Endothelial cell of umbilical vein (primary cell): ENCODE measurements around the gene PRKG1. TPM values are rescaled to one million over a fixed set of nuclear protein-coding genes. Genes with fewer than 3 reads are reported as not detected.

ENCODE experiments used
- BruUV-seq: library from RNA; stranded (reverse); fragments of 400-500 nt; replicated peaks from 2 replicates; lab custom pipeline; 2021; lab: Mats Ljungman, UMichigan
- CTCF ChIA-PET: fragments of 300-600, 350-600 bp; sonication (Branson Sonifier 250); formaldehyde crosslinking; loops from one replicate; lab custom pipeline; 2021; ENCODE audit warnings: antibody characterized with exemption, inconsistent platforms; lab: Charles Lee
- POLR2A ChIA-PET: fragments of 300-600, 350-600 bp; sonication (Branson Sonifier 250); formaldehyde crosslinking; loops from one replicate; lab custom pipeline; 2021; ENCODE audit warnings: antibody characterized with exemption, inconsistent platforms; lab: Charles Lee
- DNase-seq: peaks from one replicate; pipeline ENCODE4 v3.0.0-alpha.2; 2011; ENCODE audit warnings: low read depth, low spot score
- FAIRE-seq: peaks from 2 replicates; lab custom pipeline; 2011; peaks lifted over from hg19 to GRCh38; lab: Jason Lieb, UNC
- H2AFZ ChIP-seq: 2 replicates; pipeline ENCODE4 v1.6.0; 2012; ENCODE audit warnings: low read depth, low read length, control low read depth, inconsistent platforms
- H3K27ac ChIP-seq: 2 replicates; pipeline ENCODE4 v1.5.1; 2011; ENCODE audit warnings: low read depth, mild to moderate bottlenecking, control low read depth, low read length, moderate library complexity; ENCODE audit not compliant: insufficient read depth
- H3K27me3 ChIP-seq, 2 experiments: 2 replicates each; pipeline versions ENCODE4 v1.6.0 to v1.6.1; 2011; ENCODE audit warnings: low read length in 2 of 2, mixed read lengths in 1 of 2; ENCODE audit not compliant: control insufficient read depth in 2 of 2, insufficient read depth in 2 of 2
- H3K36me3 ChIP-seq, 2 experiments: 2 replicates in 1 of 2; 3 replicates in 1 of 2; pipeline ENCODE4 v1.5.1; 2011; ENCODE audit warnings: low read length in 2 of 2, mild to moderate bottlenecking in 1 of 2, moderate library complexity in 1 of 2; ENCODE audit not compliant: control insufficient read depth in 2 of 2, insufficient read depth in 2 of 2; ENCODE audit errors: extremely low read depth in 1 of 2
- H3K4me1 ChIP-seq: 3 replicates; pipeline ENCODE4 v1.5.1; 2011; ENCODE audit warnings: mild to moderate bottlenecking, low read length; ENCODE audit not compliant: control insufficient read depth, insufficient read depth; ENCODE audit errors: extremely low read depth
- H3K4me2 ChIP-seq: 2 replicates; pipeline ENCODE4 v1.6.1; 2011; ENCODE audit warnings: low read length, control low read depth, mixed read lengths; ENCODE audit not compliant: insufficient read depth
- H3K4me3 ChIP-seq, 3 experiments: fragments of 200-600 bp in 1 of 3; sonication (generic), shearing (Covaris generic) in 1 of 3; replicated peaks in 1 of 3; 2 replicates each; pipeline ENCODE4 v1.5.1; 2011 to 2016; ENCODE audit warnings: control low read depth in 3 of 3, low read length in 3 of 3, mild to moderate bottlenecking in 2 of 3, inconsistent platforms in 1 of 3, low read depth in 1 of 3, moderate library complexity in 1 of 3; ENCODE audit not compliant: insufficient read depth in 1 of 3
- H3K79me2 ChIP-seq: 2 replicates; pipeline ENCODE4 v1.6.0; 2012; ENCODE audit warnings: low read length, inconsistent platforms; ENCODE audit not compliant: control insufficient read depth, insufficient read depth
- H3K9ac ChIP-seq: replicated peaks from 2 replicates; pipeline ENCODE3; 2011; ENCODE audit warnings: low read length, control low read depth; ENCODE audit not compliant: insufficient read depth; ENCODE audit errors: extremely low read depth
- H3K9me1 ChIP-seq: replicated peaks from 3 replicates; pipeline ENCODE4 v1.6.0; 2011; ENCODE audit warnings: mild to moderate bottlenecking, low read length; ENCODE audit not compliant: control insufficient read depth, insufficient read depth; ENCODE audit errors: extremely low read depth
- H3K9me3 ChIP-seq: replicated peaks from 2 replicates; pipeline ENCODE4 v1.5.1; 2012; ENCODE audit warnings: low read length, inconsistent platforms; ENCODE audit not compliant: control insufficient read depth, insufficient read depth
- H4K20me1 ChIP-seq: replicated peaks from 2 replicates; pipeline ENCODE3; 2011; ENCODE audit warnings: mild to moderate bottlenecking, low read length; ENCODE audit not compliant: control insufficient read depth, insufficient read depth; ENCODE audit errors: extremely low read depth
- GATA2 ChIP-seq: IDR thresholded peaks from 2 replicates; pipeline ENCODE4 v1.7.0; 2011; ENCODE audit warnings: low read depth, mild to moderate bottlenecking, moderate library complexity, mixed read lengths, low read length; ENCODE audit not compliant: insufficient read length, insufficient read depth
- JUN ChIP-seq: IDR thresholded peaks from 2 replicates; pipeline ENCODE4 v1.6.1; 2011; ENCODE audit warnings: borderline replicate concordance, low read depth; ENCODE audit not compliant: insufficient read length, insufficient read depth
- dilution Hi-C: fragments of 300-500 bp; cut with MboI; formaldehyde crosslinking; loops from one replicate; pipeline ENCODE4 v1.15.0; 2019; ENCODE audit warnings: low sequenced_read_pairs; ENCODE audit not compliant: extremely low pct_ligation_motif_present
- intact Hi-C: fragments of 100-400 bp; cut with micrococcal nuclease; formaldehyde crosslinking; loops from one replicate; pipeline ENCODE4 v1.10.0; 2022
- polyA plus RNA-seq, 4 experiments: library from polyadenylated mRNA; depleted of rRNA in 3 of 4; stranded (reverse) in 3 of 4; unstranded in 1 of 4; fragments of >200 nt; gene quantifications; 2 replicates each; pipeline versions ENCODE4 v1.2.1 to v1.2.3, GENCODE V29; 2011 to 2012; ENCODE audit warnings: missing spikeins in 1 of 4
- total RNA-seq: library from RNA; stranded (reverse); gene quantifications from 2 replicates; pipeline ENCODE4 v1.2.3, GENCODE V29; 2021

PRKG1 gene
- total and polyA plus RNA-seq, 2 donors (not counting 3 experiments of a cell fraction or from before 2014, with no cell fraction given) = 0.01 to 0.18 TPM

- no peak for TF ChIP-seq GATA2
- FAIRE-seq (no peak), DNase-seq (no peak)
- POLR2A ChIA-PET = no interaction called here
- H3K36me3 ChIP-seq = no peaks in the 10 kb centered on the region
- no peaks in the 10 kb centered on the region for H3K9me3 ChIP-seq
- intact Hi-C loops (no loop called here), dilution Hi-C loops (no loop called here)
- CTCF ChIA-PET = no interaction called here
- no peak overlapping the region for H3K27ac ChIP-seq
- BruUV-seq = no TSS peak
- no peaks in the 10 kb centered on the region for H3K9me1 ChIP-seq
- H3K4me1 ChIP-seq = no peaks in the 10 kb centered on the region
- H3K4me3 ChIP-seq = no peak overlapping the region
- H4K20me1 ChIP-seq = no peaks in the 10 kb centered on the region
- no peaks in the 10 kb centered on the region for H3K27me3 ChIP-seq
- no peak overlapping the region for H2AFZ ChIP-seq
- H3K4me2 ChIP-seq = no peak overlapping the region
- no peak overlapping the region for H3K9ac ChIP-seq
- H3K79me2 ChIP-seq = no peaks in the 10 kb centered on the region
Measured at GRCh38 chr10:51313251-51313650, 239.0 kb downstream of the PRKG1 start.

GRCh38 chr10:51313773-51314478, 239.6 kb downstream of the PRKG1 start:
- TF ChIP-seq JUN = no peak
- Histone ChIP-seq H3K9me3 (no peaks in the 10 kb centered on the region), H3K27me3 (no peaks in the 10 kb centered on the region), H3K4me3 (no peak overlapping the region), H4K20me1 (no peaks in the 10 kb centered on the region), H3K4me1 (no peaks in the 10 kb centered on the region), H3K79me2 (no peaks in the 10 kb centered on the region), H3K36me3 (no peaks in the 10 kb centered on the region), H3K27ac (no peak overlapping the region), H3K9ac (no peak overlapping the region), H3K4me2 (no peak overlapping the region), H2AFZ (no peak overlapping the region), H3K9me1 (no peaks in the 10 kb centered on the region)
- intact Hi-C loops = no loop called here
- no peak for FAIRE-seq
- no TSS peak for BruUV-seq
- CTCF ChIA-PET = no interaction called here
- dilution Hi-C loops = no loop called here
- DNase-seq = no peak
- POLR2A ChIA-PET = no interaction called here
